Left hindlimb (tissue), 1 donor: Measurements from ENCODE around the gene ASPSCR1.

Experiments
- DNase-seq: peaks from one replicate; pipeline ENCODE4 v3.0.0-alpha.2; 2018

The ASPSCR1 gene

GRCh38 chr17:82047379-82047778 lies 70.0 kb downstream of the ASPSCR1 start:
- DNase-seq = no peak

- no peak for DNase-seq
These were observed 70.6 kb downstream of the ASPSCR1 start for GRCh38 chr17:82047914-82048570.

- DNase-seq = no peak
These were observed 71.1 kb downstream of the ASPSCR1 start for GRCh38 chr17:82048571-82048971.

- DNase-seq = no peak
These were observed 71.7 kb downstream of the ASPSCR1 start for GRCh38 chr17:82049106-82049505.

- DNase-seq = no peak
These were observed 72.1 kb downstream of the ASPSCR1 start for GRCh38 chr17:82049521-82049971.

GRCh38 chr17:82050152-82050760 lies 72.8 kb downstream of the ASPSCR1 start:
- DNase-seq = no peak

GRCh38 chr17:82050761-82051641 lies 73.6 kb downstream of the ASPSCR1 start:
- DNase-seq = peak; percentile 46

- peak; percentile 72 for DNase-seq
These were observed 74.6 kb downstream of the ASPSCR1 start, which contains the start of the genes GPS1 and RFNG for GRCh38 chr17:82051776-82052637. TSS of gene GPS1 (plus strand) at chr17:82051898. CDS start at chr17:82051932, 34 bp downstream. TSS of gene RFNG (minus strand) at chr17:82051811. CDS start at chr17:82051766, 45 bp downstream.

- DNase-seq = no peak
These were observed 75.2 kb downstream of the ASPSCR1 start for GRCh38 chr17:82052638-82053059.

- peak; percentile 26 for DNase-seq
These were observed 75.7 kb downstream of the ASPSCR1 start for GRCh38 chr17:82053130-82053529.

GRCh38 chr17:82053556-82054263 lies 76.3 kb downstream of the ASPSCR1 start:
- peak; percentile 16 for DNase-seq

GRCh38 chr17:82054351-82055022 lies 77.1 kb downstream of the ASPSCR1 start:
- peak; percentile 44 for DNase-seq

- DNase-seq = peak; percentile 18
These were observed 77.9 kb downstream of the ASPSCR1 start for GRCh38 chr17:82055023-82055964.

GRCh38 chr17:82055965-82056728 lies 78.7 kb downstream of the ASPSCR1 start:
- no peak for DNase-seq

- no peak for DNase-seq
These were observed 79.5 kb downstream of the ASPSCR1 start for GRCh38 chr17:82056729-82057621.

GRCh38 chr17:82058230-82058854 lies 80.9 kb downstream of the ASPSCR1 start:
- DNase-seq = no peak

- no peak for DNase-seq
These were observed 81.4 kb downstream of the ASPSCR1 start for GRCh38 chr17:82058855-82059249.
